ENCODE measurements around the gene MAST2.
"Not testable (repeated sequence)": the region's sequence is repeated elsewhere in the genome, so short reads cannot be mapped to it uniquely, and the experiment has no call there.

MAST2 gene

GRCh38 chr1:45836451-45836850, 33.0 kb downstream of the MAST2 start:
- H3K4me3 ChIP-seq (ENCODE audit: low read depth, low read length) = no peak overlapping the region
- in situ Hi-C loops (cut with HindIII; ENCODE audit: low sequenced_read_pairs) = no loop called here

GRCh38 chr1:45836861-45837260, 33.4 kb downstream of the MAST2 start:
- H3K4me3 ChIP-seq (ENCODE audit: low read depth, low read length); DNase-seq (ENCODE audit: low read depth); in situ Hi-C loops (cut with HindIII; ENCODE audit: low sequenced_read_pairs): not testable (repeated sequence)

More at GRCh38 chr1:45836451-45836850, 33.0 kb downstream of the MAST2 start:
- TF ChIP-seq, protein P1, sequence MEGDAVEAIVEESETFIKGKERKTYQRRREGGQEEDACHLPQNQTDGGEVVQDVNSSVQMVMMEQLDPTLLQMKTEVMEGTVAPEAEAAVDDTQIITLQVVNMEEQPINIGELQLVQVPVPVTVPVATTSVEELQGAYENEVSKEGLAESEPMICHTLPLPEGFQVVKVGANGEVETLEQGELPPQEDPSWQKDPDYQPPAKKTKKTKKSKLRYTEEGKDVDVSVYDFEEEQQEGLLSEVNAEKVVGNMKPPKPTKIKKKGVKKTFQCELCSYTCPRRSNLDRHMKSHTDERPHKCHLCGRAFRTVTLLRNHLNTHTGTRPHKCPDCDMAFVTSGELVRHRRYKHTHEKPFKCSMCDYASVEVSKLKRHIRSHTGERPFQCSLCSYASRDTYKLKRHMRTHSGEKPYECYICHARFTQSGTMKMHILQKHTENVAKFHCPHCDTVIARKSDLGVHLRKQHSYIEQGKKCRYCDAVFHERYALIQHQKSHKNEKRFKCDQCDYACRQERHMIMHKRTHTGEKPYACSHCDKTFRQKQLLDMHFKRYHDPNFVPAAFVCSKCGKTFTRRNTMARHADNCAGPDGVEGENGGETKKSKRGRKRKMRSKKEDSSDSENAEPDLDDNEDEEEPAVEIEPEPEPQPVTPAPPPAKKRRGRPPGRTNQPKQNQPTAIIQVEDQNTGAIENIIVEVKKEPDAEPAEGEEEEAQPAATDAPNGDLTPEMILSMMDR (IDR thresholded peaks at IDR 0.05; ENCODE audit: low read depth, low read length, missing control alignments) = no peak
- DNase-seq (ENCODE audit: low read depth) = no peak

GRCh38 chr1:45838322-45838721, 34.9 kb downstream of the MAST2 start:
- H3K4me3 ChIP-seq (ENCODE audit: low read depth, low read length); DNase-seq (ENCODE audit: low read depth); in situ Hi-C loops (cut with HindIII; ENCODE audit: low sequenced_read_pairs): not testable (repeated sequence)

DNA sequence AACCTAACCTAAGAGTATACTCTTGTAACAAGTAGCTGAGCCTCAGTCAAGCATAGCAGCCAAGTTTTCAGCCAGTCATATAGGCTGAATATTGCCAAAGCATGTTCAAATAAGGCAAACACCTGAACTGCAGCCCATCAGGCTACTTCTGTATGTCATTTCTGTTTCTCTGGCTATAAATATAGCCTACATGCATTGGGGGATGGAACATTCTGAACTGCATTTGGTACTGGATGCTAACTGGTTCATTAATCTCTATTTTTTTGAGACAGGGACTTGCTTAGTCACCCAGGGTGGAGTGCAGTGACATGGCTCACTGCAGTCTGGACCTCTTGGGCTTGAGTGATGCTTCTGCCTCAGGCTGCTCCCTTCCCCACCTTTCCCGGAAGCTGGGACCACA, 37.3 kb downstream of the MAST2 start:
- in situ Hi-C loops (cut with HindIII; ENCODE audit: low sequenced_read_pairs) = no loop called here
- TF ChIP-seq, protein P1 (IDR thresholded peaks at IDR 0.05; ENCODE audit: low read depth, low read length, missing control alignments) = no peak
- DNase-seq (ENCODE audit: low read depth) = no peak

GRCh38 chr1:45842786-45843185, 39.4 kb downstream of the MAST2 start:
- DNase-seq (ENCODE audit: low read depth) = no peak
- TF ChIP-seq, protein P1 (IDR thresholded peaks at IDR 0.05; ENCODE audit: low read depth, low read length, missing control alignments) = no peak
- in situ Hi-C loops (cut with HindIII; ENCODE audit: low sequenced_read_pairs) = no loop called here
- no peak overlapping the region for H3K4me3 ChIP-seq (ENCODE audit: low read depth, low read length)

More for the DNA sequence above, 37.3 kb downstream of the MAST2 start:
- H3K4me3 ChIP-seq (ENCODE audit: low read depth, low read length) = no peak overlapping the region

DNA sequence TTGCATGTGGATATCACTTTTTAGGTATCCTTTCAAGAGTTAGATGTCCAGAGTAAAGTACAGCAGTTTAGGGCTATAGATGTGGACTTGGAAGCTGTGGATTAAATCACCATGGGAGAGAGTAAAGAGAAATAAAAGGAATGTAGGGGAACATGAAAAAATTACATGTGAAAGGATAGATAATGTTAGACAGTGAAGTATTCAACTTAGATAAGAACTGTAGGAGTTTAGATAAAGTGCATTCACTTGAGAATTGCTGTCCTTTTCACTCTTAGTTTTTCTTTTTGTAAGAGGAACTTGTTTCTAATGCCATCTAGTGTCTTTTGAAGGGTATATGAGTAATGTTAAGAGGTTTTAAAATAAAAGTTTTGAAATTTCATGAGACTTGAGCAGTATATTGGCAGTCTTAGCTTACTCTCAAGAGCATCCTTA, 40.1 kb downstream of the MAST2 start:
- no peak overlapping the region for H3K4me3 ChIP-seq (ENCODE audit: low read depth, low read length)
- peak; percentile 19 for DNase-seq (ENCODE audit: low read depth)
- in situ Hi-C loops (cut with HindIII; ENCODE audit: low sequenced_read_pairs) = no loop called here
- TF ChIP-seq, protein P1 (IDR thresholded peaks at IDR 0.05; ENCODE audit: low read depth, low read length, missing control alignments) = no peak

DNA sequence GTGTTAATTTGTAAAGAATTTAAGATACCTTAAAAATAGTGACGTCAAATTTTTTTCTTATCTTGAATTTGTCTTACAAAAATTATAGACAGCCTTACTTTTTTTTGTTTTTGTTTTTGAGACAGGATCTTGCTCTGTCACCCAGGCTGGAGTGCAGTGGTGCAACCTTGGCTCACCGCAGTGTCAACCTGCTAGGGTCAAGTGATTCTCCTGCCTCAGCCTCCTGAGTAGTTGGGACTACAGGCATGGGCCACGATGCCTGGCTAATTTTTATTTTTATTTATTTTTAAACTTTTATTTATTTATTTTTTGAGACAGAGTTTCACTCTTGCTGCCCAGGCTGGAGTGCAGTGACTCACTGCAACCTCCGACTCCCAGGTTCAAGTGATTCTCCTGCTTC, 40.6 kb downstream of the MAST2 start:
- in situ Hi-C loops (cut with HindIII; ENCODE audit: low sequenced_read_pairs); DNase-seq (ENCODE audit: low read depth); H3K4me3 ChIP-seq (ENCODE audit: low read depth, low read length): not testable (repeated sequence)

DNA sequence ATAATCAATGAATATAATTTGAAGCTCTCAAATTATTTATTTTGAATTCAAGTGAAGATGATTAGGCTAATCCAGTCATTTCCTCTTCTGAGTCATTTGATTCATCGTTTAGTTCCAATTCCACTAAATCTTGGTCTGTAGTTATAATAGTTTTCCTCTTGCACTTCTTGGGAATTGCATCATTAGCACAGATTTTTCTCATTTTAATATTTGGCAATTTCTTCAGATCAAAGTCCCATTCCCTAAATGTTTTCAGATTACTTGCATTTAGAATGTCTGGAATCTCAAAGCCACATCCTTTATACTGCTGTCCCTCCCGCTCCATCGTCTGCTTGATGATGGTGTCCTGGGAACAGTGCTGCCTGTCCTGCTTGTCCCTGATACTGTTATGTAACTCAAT, 43.5 kb downstream of the MAST2 start:
- H3K4me3 ChIP-seq (ENCODE audit: low read depth, low read length) = no peak overlapping the region
- in situ Hi-C loops (cut with HindIII; ENCODE audit: low sequenced_read_pairs) = no loop called here
- TF ChIP-seq, protein P1 (IDR thresholded peaks at IDR 0.05; ENCODE audit: low read depth, low read length, missing control alignments) = no peak
- no peak for DNase-seq (ENCODE audit: low read depth)
